Measurements from ENCODE around the gene ASIC4. TPM values are rescaled to one million over a fixed set of nuclear protein-coding genes. Genes with fewer than 3 reads are reported as not detected.

Gene ASIC4
- total and polyA plus RNA-seq, 9 of the 15 experiments (the other 6 are each of a cell fraction or from before 2014, with no cell fraction given): 0.07 to 19.2 (median 4.8) TPM

- Histone ChIP-seq H3K9me1 (ENCODE audit: control insufficient read depth, insufficient read depth, low read length) (no peaks in the 10 kb centered on the region), H3K27ac (ENCODE audit: extremely low read depth, low read depth, low read length) (peak overlapping the region; percentile 71), H3K36me3 (ENCODE audit: control insufficient read depth, insufficient read depth, low read length) (peaks cover 35% of the 10 kb centered on the region; the same call in 2 of the 3 replicates), H4K20me1 (replicated peaks; ENCODE audit: control insufficient read depth, insufficient read depth, low read length) (no peaks in the 10 kb centered on the region), H3K9ac (ENCODE audit: insufficient read depth in 1 of 2, low read depth in 2 of 2, low read length in 2 of 2) (peak overlapping the region; percentile 58 to 83), H3K9me3 (replicated peaks; ENCODE audit: control insufficient read depth, insufficient read depth, low read depth, low read length) (no peaks in the 10 kb centered on the region), H3K79me2 (ENCODE audit: control insufficient read depth, insufficient read depth, low read length) (peaks cover 85% of the 10 kb centered on the region), H2AFZ (ENCODE audit: low read depth, low read length) (no peak overlapping the region), H3K27me3 (ENCODE audit: control insufficient read depth in 2 of 2, insufficient read depth in 2 of 2, low read length in 2 of 2) (no peaks in the 10 kb centered on the region), H3K4me3 (no peak overlapping the region), H3K4me2 (ENCODE audit: insufficient read depth, low read length) (peak overlapping the region; percentile 74), H3K4me1 (replicated peaks in 1 of 2; ENCODE audit: control insufficient read depth in 2 of 2, insufficient read depth in 2 of 2, low read length in 2 of 2) (peaks cover 72 to 85% of the 10 kb centered on the region in 2 experiments)
- no peak for FAIRE-seq
- CTCF ChIA-PET (ENCODE audit: low intra/inter-chr PET ratio): interaction anchor here (0.8 kb wide), 1 partner anchor 51 kb away, joined by 3 read pairs; no protein-coding TSS in a partner anchor
- POLR2A ChIA-PET: interaction anchor here (0.5 to 0.7 kb wide), 3 partner anchors 12 to 139 kb away, joined by 3 to 4 read pairs (median 3); partner anchors contain the start of gene GMPPA
- ATAC-seq: no peak
- in situ Hi-C loops (cut with MboI): loop anchor here (5.0 to 10.0 kb wide), 2 partner anchors 35 to 52 kb away; no protein-coding TSS in a partner anchor
- WGBS (ENCODE audit: insufficient coverage, low coverage, missing lambda C conversion rate): 69% methylated on average over 3 of the region's 6 CpGs
- intact Hi-C loops (cut with micrococcal nuclease): no loop called here
- no TSS peak for BruUV-seq (replicated peaks)
- no peak for DNase-seq (ENCODE audit: extremely low read depth in 1 of 4, low spot score in 3 of 4)
- peak; percentile 19; the same call in 1 of the 2 replicates for TF ChIP-seq VEZF1 (CRISPR knock-in tag; IDR thresholded peaks at IDR 0.05)
- TF ChIP-seq ZNF76 (CRISPR knock-in tag; IDR thresholded peaks at IDR 0.05; ENCODE audit: borderline replicate concordance): no peak
- no peak for TF ChIP-seq SETDB1 (IDR thresholded peaks at IDR 0.05; ENCODE audit: low read length)
- no peak for TF ChIP-seq RNF219 (CRISPR knock-in tag; IDR thresholded peaks at IDR 0.05)
- TF ChIP-seq POLR2G (IDR thresholded peaks at IDR 0.05; ENCODE audit: low read depth, low read length): 0 out of 2 replicates have a peak, but pooled peaks have one; percentile 16
- no peak for TF ChIP-seq PHTF2 (CRISPR knock-in tag; IDR thresholded peaks at IDR 0.05)
- no peak for TF ChIP-seq GATAD2B (IDR thresholded peaks at IDR 0.05; ENCODE audit: borderline replicate concordance)
- TF ChIP-seq ZBTB7A (IDR thresholded peaks at IDR 0.05; ENCODE audit: borderline replicate concordance, control insufficient read depth, low read depth, low read length): no peak
- TF ChIP-seq NFXL1 (CRISPR knock-in tag; IDR thresholded peaks at IDR 0.05): no peak
- no peak for TF ChIP-seq PHB (CRISPR knock-in tag; IDR thresholded peaks at IDR 0.05)
- TF ChIP-seq MEF2A (IDR thresholded peaks at IDR 0.05; ENCODE audit: control insufficient read depth, low read depth, low read length): no peak
- no peak for TF ChIP-seq HCFC1 (IDR thresholded peaks at IDR 0.05; ENCODE audit: low read depth, low read length)
- no peak for TF ChIP-seq HMG20B (CRISPR knock-in tag; IDR thresholded peaks at IDR 0.05)
- no peak for TF ChIP-seq HSF4 (CRISPR knock-in tag; IDR thresholded peaks at IDR 0.05; ENCODE audit: borderline replicate concordance)
- TF ChIP-seq ZNF277 (CRISPR knock-in tag; IDR thresholded peaks at IDR 0.05; ENCODE audit: borderline replicate concordance): no peak
- TF ChIP-seq SAFB (IDR thresholded peaks at IDR 0.05; ENCODE audit: borderline replicate concordance, low read depth, low read length): no peak
- no peak for TF ChIP-seq TRIM25 (IDR thresholded peaks at IDR 0.05; ENCODE audit: borderline replicate concordance)
These were observed 12.8 kb downstream of the ASIC4 start for GRCh38 chr2:219527076-219527394.

Measured in K562 (cell line).